HTERT RPE-1 (cell line): Measurements from ENCODE around the gene AHCYL2.
"Not testable (repeated sequence)": the region's sequence is repeated elsewhere in the genome, so short reads cannot be mapped to it uniquely, and the experiment has no call there.

Source experiments
- in situ Hi-C: fragments of 300-500 bp; cut with MboI; formaldehyde crosslinking; loops from 4 replicates; pipeline ENCODE4 v1.14.3; 2020; ENCODE audit warnings: low sequenced_read_pairs

AHCYL2 gene

DNA sequence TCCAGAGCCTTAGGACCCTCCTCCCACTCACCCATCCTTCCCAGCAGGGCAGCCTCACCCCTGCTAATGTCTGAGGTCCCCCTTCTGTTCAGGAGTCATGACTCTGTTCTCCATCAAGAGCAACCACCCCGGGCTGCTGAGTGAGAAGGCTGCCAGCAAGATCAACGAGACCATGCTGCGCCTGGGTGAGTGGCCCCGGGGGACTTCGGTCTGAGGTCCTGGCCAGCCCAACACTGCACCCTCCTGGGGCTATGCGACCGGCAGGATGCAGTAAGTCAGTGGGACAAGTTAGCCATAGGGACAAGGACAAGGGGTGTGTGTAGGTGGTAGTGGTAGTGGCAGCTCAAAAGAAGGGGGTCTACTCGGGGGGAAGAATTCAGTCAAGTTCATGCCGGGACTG, 16.2 kb upstream of the AHCYL2 start:
- in situ Hi-C loops: no loop called here

DNA sequence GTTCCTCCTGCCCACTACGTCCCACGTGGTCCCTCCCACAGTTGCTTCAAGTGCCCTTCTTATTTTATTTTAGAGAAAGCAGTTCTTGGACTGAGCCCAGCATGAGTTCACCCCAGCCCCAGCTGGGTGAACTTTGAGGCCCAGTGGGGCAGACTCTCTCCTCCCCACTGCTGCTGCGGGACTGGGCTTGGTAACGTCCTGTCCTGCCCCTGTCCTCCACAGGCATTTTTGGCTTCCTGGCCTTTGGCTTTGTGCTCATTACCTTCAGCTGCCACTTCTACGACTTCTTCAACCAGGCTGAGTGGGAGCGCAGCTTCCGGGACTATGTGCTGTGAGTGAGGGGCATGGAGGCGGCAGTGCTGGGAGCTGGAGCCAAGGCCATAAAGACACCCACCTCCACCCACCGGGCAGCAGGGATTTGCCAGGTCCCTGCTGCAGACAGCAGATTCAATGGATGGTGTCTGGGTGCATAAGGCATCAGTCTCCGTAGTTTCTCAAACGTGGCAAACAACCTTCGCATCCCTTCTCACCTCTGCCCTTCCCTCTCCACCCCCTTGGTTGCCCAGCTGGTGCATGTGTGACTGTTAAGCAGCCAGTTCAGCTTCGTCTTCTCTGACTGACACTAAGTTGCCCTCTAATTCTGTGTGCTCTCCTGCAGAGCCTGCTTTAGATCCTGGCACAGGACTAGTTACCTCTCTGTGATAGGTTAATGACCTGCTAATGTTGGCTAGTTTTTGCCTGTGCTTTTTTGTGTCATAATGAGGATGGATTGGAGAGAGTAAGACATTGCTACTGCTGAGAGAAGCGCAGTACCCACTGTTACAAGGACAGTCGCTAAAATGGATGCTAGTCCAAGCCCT, 15.5 kb upstream of the AHCYL2 start:
- in situ Hi-C loops: no loop called here

DNA sequence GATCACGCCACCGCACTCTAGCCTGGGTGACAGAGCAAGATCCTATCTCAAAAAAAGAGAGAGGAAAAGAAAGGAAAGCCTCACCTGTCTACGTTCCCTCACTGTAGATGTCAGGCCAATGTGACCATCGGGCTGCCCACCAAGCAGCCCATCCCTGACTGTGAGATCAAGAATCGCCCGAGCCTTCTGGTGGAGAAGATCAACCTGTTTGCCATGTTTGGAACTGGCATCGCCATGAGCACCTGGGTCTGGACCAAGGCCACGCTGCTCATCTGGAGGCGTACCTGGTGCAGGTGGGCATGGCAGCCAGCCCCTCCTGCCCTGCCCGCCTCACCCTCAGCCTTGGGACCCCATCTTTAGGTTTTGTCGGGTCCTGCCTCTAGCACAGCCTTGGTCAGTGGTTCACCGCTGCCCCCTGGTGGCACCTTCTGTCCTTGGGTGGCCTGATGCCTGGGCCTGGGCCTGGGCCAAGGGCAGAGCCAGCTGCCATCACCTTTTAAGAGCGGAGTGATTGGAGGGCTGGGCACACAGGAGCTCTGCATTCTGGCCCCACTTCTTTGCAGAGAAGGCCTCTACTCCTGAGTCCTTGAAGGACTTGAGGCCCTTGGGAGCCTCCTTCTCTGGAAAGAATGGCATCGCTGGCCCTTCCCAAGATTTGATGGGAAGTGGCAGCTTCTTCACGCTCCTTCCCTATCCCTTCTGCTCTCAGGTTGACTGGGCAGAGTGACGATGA, 14.4 kb upstream of the AHCYL2 start:
- in situ Hi-C loops: no loop called here

DNA sequence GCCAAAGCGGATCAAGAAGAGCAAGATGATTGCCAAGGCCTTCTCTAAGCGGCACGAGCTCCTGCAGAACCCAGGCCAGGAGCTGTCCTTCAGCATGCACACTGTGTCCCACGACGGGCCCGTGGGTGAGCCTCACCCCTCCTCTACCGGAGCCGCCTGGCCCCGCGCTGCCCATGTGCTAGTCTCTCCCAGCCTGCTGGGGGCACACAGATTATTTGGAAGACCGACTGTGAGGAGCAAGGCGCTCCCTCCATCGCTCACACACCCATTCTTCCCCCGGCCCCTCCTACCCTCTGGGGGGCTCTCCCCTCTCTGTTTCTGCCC, 13.9 kb upstream of the AHCYL2 start:
- in situ Hi-C loops: no loop called here

DNA sequence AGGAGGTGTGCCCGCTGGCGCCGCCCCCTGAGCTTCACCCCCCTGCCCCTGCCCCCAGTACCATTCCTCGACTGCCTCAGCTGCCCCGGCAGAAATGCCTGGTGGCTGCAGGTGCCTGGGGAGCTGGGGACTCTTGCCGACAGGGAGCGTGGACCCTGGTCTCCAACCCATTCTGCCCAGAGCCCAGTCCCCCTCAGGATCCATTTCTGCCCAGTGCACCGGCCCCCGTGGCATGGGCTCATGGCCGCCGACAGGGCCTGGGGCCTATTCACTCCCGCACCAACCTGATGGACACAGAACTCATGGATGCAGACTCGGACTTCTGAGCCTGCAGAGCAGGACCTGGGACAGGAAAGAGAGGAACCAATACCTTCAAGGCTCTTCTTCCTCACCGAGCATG, 12.7 kb upstream of the AHCYL2 start:
- in situ Hi-C loops: no loop called here

DNA sequence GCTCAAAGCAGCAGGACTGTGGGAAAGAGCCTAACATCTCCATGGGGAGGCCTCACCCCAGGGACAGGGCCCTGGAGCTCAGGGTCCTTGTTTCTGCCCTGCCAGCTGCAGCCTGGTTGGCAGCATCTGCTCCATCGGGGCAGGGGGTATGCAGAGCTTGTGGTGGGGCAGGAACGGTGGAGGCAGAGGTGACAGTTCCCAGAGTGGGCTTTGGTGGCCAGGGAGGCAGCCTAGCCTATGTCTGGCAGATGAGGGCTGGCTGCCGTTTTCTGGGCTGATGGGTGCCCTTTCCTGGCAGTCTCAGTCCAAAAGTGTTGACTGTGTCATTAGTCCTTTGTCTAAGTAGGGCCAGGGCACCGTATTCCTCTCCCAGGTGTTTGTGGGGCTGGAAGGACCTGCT, 12.2 kb upstream of the AHCYL2 start:
- in situ Hi-C loops: no loop called here

DNA sequence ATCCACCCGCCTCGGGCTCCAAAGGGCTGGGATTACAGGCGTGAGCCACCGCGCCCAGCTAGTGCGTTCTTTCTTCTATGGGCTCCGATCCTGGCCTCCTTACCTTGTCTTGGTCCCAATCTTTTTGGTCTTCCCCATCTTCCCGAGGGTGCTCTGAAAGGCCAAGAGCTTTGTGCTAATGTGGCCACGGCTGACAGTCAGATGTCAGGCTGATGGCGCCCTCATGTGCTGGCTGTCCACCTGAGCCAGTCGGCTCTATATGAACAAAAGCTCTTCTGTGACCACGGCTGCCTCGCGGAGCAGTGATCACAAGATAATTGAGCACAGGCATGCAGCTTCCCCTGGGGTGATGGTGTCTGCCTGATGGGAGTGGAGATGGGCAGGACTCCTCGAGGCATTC, 11.0 kb upstream of the AHCYL2 start:
- in situ Hi-C loops: no loop called here

DNA sequence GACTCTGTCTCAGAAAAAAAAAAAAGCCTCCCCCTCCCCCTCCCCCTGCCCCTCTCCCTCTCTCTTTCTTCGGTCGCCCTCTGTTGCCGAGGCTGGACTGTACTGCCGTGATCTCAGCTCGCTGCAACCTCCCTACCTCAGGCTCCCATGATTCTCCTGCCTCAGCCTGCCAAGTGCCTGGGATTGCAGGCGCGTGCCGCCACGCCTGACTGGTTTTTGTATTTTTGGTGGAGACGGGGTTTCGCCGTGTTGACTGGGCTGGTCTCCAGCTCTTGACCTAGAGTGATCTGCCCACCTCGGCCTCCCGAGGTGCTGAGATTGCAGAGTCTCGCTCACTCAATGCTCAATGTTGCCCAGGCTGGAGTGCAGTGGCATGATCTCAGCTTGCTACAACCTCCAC, 9.1 kb upstream of the AHCYL2 start:
- in situ Hi-C loops: not testable (repeated sequence)

DNA sequence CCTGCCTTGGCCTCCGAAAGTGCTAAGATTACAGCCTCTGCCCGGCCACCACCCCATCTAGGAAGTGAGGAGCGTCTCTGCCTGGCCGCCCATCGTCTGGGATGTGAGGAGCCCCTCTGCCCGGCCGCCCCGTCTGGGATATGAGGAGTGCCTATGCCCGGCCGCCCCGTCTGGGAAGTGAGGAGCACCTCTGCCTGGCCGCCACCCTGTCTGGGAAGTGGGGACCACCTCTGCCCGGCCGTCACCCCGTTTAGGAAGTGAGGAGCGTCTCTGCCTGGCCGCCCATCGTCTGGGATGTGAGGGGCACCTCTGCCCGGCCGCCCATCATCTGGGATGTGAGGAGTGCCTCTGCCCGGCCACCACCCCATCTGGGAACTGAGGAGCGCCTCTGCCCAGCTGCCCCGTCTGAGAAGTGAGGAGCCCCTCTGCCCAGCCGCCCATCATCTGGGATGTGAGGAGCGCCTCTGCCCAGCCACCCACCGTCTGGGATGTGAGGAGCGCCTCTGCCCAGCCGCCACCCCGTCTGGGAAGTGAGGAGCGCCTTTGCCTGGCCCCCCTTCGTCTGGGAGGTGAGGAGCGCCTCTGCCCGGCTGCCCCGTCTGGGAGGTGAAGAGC, 8.6 kb upstream of the AHCYL2 start:
- in situ Hi-C loops: not testable (repeated sequence)

DNA sequence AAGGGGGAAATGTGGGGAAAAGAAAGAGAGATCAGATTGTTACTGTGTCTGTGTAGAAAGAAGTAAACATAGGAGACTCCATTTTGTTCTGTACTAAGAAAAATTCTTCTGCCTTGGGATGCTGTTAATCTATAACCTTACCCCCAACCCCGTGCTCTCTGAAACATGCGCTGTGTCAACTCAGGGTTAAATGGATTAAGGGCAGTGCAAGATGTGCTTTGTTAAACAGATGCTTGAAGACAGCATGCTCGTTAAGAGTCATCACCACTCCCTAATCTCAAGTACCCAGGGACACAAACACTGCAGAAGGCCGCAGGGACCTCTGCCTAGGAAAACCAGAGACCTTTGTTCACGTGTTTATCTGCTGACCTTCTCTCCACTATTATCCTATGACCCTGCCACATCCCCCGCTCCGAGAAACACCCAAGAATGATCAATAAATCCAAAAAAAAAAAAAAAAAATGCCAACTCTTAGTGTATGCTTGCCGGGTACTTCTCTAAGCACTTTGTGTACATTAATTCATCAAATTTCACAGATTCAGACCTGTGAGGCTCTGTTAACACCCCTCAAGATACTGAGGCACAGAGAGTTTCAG, 7.9 kb upstream of the AHCYL2 start:
- in situ Hi-C loops: not testable (repeated sequence)

DNA sequence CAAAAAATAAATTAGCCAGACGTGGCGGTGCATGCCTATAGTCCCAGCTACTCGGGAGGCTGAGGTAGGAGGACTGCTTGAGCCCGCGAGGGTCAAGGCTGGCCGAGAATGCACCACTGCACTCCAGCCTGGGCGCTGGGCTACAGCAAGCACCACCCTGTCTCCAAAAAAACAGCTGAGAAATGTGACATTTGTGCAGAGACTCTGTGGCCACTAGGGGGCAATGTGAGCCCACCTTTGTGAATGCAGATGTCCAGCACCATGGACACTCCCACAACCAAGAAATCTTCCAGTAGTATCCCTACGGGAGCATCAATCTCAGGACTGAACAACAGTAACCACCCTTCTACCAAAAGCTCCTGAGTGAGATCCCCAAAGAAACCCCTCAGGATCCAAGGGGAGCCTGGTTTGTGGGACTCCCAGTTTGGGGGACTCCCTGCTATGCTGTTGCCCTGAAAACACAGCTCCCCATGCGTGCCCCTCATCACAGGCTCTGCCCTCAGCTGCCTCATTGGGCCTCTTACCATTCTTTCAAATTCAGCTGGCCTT, 6.2 kb upstream of the AHCYL2 start:
- in situ Hi-C loops: no loop called here

DNA sequence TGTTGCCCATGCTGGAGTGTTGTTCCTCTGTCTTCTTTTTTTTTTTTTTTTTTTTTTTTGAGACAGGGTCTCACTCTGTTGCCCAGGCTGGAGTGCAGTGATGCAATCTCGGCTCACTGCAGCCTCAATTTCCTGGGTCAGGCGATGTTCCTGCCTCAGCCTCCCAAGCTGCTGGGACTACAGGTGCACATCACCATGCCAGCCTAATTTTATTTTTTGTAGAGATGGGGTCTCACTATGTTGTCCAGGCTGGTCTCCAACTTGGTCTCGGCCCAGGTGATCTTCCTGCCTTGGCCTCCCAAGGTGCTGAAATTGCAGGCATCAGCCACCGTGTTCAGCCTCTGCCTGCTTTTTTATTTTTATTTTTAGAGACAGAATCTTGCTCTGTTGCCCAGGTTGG, 5.7 kb upstream of the AHCYL2 start:
- in situ Hi-C loops: not testable (repeated sequence)

DNA sequence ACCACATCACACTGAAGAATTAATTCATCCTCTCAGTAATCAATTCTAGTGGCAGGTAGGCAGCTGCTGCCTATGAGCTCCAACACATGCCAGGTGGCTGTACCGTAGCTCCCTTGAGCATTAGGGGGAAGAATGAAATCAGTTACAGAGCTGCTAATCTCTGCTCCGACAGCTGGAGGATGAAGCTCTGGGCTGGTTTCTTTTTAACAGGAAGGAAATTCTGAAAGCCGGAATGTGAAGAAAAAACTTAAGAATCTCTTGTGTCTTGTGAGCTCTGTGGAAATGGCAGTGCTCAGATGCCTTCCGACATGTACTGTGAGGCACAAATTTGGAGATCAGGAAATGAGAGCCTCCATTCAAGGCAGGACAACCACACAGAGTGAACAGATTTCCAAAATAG, 2.8 kb upstream of the AHCYL2 start:
- in situ Hi-C loops: no loop called here

DNA sequence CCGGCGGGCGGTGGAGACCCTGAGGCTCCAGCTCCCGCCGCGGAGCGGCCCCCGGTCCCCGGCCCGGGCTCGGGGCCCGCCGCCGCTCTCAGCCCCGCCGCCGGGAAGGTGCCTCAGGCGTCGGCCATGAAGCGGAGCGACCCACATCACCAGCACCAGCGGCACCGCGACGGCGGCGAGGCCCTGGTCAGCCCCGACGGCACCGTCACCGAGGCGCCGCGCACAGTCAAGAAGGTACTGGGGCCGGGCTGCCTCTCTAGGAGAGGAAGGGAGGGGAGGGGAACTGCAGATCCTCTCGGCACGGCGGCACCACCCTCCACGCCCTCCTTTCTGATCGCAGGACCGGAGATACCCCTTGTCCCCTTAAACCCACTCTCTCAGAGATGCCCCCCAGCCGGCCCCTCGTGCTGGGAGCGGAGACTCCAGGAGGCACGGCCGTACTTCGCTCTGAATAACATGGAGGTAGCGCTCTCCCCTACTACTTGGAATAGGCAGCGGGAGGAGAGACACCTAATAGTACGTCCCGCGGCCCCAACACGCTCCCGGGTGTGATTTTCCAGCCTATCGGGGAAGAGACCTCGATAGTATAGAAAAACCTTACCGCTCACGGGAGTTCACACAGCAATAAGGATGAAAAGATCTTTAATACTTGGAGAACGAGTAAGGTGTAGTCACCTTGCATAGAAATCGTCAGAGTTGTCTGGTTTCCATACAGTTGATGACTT, 538 bp downstream of the AHCYL2 start:
- in situ Hi-C loops: no loop called here

DNA sequence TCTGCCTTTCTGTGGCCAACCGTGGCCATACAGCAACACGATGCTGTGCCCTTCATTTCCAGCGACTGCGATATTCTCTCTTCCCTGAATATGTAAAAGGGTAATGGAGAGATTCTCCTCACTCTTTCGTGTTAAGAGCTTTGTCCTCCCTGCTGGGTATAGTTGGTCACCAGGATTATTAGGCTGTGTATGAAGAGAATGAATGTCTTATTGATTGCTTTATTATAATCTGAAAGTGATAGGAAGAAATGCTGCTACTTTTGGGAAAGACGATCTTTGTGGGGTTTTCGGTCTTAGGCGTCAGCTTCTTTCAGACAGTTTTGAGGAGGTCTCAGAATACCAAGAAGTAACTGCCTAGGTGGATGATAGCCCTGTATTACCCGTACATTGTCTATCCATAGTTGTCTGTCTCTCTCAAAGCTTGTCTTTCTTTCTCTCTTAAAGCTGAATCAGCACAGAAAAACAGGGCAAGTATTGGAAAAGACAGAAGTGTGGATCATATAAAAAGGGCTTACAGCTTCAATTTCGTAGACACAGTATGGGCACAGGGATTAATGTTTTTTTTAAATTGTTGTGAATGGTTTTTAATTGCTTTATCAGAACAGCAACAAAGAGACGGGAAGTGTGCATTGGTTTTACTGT, 1.2 kb downstream of the AHCYL2 start:
- in situ Hi-C loops: no loop called here

DNA sequence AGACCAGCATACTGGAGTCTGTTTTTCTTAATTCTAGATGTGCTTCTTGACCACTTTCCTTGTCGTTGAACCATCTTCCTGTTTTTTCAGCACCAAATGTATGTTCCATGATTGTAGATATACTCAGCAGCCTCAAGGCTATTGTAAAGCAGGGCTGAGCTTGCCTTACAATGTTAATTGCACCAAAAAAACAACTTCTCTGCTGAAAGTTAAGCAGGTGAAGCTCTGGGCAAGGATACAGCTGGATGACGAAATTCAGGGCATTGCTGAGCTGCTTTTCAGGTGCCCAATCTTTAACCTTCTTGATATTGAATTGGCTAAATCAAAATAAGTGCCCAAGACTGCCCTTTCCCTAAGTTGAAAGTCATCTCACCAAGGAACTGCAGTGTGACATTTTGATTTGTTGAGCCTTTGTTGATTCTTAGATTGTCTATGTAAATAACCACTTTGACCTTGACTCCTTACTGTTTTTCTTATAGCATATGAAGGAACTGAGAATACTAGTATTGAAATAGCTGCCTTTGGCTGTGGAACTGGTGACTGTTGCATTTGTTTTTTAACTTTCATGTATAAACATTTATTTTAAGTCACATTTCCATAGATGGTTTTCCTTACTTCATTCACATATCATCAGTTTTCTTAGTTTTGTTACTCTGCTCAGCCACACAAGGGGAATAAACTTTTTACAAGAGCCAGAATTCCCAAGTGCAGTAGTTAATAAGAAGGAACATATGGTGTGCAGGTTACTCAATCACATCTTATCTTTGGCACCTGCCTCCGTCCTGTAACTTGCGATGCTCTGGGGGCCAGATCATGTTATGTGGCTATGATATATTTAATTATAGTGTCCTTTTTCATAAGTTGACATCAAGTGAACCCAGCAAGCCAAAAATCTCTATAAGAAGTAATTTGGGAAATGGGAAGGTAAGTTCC, 3.1 kb downstream of the AHCYL2 start:
- in situ Hi-C loops: no loop called here

DNA sequence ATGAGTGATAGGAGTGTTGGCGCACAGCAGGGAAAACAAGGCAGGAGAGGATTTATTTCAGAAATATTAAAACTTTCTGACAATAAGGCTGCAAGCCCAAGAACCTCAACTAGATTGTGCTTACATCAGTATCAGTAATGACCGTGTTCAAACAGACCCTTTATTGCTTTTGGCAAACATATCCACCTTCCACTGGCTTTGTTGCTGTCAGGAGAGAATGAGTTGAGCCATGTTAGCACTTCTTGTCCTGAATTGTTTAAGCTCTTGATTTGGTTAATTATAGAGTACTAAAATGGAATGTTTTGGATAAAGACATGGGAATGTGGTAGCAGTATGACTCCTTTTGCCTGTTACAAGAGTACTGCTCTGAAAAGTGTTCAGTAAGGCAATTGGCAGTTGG, 3.8 kb downstream of the AHCYL2 start:
- in situ Hi-C loops: no loop called here

DNA sequence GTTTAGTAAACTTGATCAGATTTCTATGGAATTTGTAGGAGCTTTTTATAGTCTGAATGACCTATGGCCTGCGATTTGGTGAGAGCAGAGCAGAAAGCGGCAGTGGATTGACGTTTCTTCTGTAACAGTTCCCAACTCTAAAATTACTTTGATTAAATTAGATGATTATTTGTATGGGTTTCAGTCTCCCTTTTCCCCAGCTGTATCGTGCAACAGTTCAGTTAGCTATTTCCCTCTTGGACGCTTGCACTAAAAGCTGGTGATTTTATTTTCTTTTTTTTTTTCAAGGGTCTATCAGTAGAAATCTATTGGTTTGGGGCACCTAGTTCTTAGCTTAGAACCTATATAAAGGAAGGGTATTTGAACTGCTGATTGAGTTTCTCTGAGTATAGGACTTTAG, 6.8 kb downstream of the AHCYL2 start:
- in situ Hi-C loops: no loop called here

DNA sequence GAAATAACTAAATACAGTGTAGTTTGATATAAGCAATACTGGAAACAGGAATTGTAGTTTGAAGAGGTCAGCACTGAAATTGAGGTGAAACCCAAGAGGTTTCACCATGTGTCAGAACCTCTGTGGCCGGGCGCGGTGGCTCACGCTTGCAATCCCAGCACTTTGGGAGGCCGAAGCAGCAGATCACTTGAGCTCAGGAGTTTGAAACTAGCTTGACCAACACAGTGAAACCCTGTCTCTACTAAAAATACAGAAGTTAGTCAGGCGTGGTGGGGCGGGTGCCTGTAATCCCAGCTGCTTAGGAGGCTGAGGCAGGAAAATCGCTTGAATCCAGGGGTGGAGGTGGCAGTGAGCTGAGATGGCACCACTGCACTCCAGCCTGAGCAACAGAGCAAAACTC, 13.7 kb downstream of the AHCYL2 start:
- in situ Hi-C loops: no loop called here
